Measurements from ENCODE around the gene MAP2K5.

Gene MAP2K5

GRCh38 chr15:67696087-67696486 lies 153.6 kb downstream of the MAP2K5 start:
- TF ChIP-seq EZH2phosphoT487 (IDR thresholded peaks at IDR 0.05; ENCODE audit: low read length) = no peak
- no peak for TF ChIP-seq CTCF (IDR thresholded peaks at IDR 0.05; ENCODE audit: low read length)
- no peak for TF ChIP-seq EZH2 (optimal IDR thresholded peaks at IDR 0.05; ENCODE audit: low read depth, low read length)
- H3K27ac ChIP-seq (ENCODE audit: low read length) = no peak overlapping the region
- no peaks in the 10 kb centered on the region for H3K27me3 ChIP-seq (replicated peaks; ENCODE audit: insufficient read depth, low read length)
- H3K36me3 ChIP-seq (replicated peaks; ENCODE audit: insufficient read depth, low read length) = no peaks in the 10 kb centered on the region
- H4K20me1 ChIP-seq (ENCODE audit: insufficient read depth, low read length) = no peaks in the 10 kb centered on the region
- no peak for DNase-seq
- H3K9me3 ChIP-seq (replicated peaks; ENCODE audit: insufficient read depth, low read length) = no peaks in the 10 kb centered on the region
- H3K4me2 ChIP-seq (ENCODE audit: low read depth, low read length) = no peak overlapping the region
- H3F3A ChIP-seq (ENCODE audit: insufficient read depth, low read length) = no peaks in the 10 kb centered on the region
- H2AFZ ChIP-seq (ENCODE audit: low read length) = no peak overlapping the region
- no peak overlapping the region for H3K4me3 ChIP-seq (ENCODE audit: low read length)
- no peaks in the 10 kb centered on the region for H3K9me2 ChIP-seq (replicated peaks; ENCODE audit: insufficient read depth, low read length)
- no peak overlapping the region for H3K9ac ChIP-seq (ENCODE audit: low read length)
- H3K79me2 ChIP-seq (ENCODE audit: low read length) = no peaks in the 10 kb centered on the region
- peaks cover under 1% of the 10 kb centered on the region; the same call in 1 of the 2 replicates for H3K4me1 ChIP-seq (ENCODE audit: low read length)

- Histone ChIP-seq H2AFZ (ENCODE audit: low read length) (no peak overlapping the region), H3K9me2 (replicated peaks; ENCODE audit: insufficient read depth, low read length) (no peaks in the 10 kb centered on the region), H3K79me2 (ENCODE audit: low read length) (no peaks in the 10 kb centered on the region), H3K4me1 (ENCODE audit: low read length) (no peaks in the 10 kb centered on the region), H3K9ac (ENCODE audit: low read length) (no peak overlapping the region), H3F3A (ENCODE audit: insufficient read depth, low read length) (no peaks in the 10 kb centered on the region), H3K27me3 (replicated peaks; ENCODE audit: insufficient read depth, low read length) (no peaks in the 10 kb centered on the region), H3K27ac (ENCODE audit: low read length) (no peak overlapping the region), H3K4me3 (ENCODE audit: low read length) (no peak overlapping the region), H3K9me3 (replicated peaks; ENCODE audit: insufficient read depth, low read length) (no peaks in the 10 kb centered on the region), H4K20me1 (ENCODE audit: insufficient read depth, low read length) (no peaks in the 10 kb centered on the region), H3K36me3 (replicated peaks; ENCODE audit: insufficient read depth, low read length) (no peaks in the 10 kb centered on the region), H3K4me2 (ENCODE audit: low read depth, low read length) (no peak overlapping the region)
- no peak for DNase-seq
- no peak for TF ChIP-seq EZH2 (optimal IDR thresholded peaks at IDR 0.05; ENCODE audit: low read depth, low read length)
- TF ChIP-seq EZH2phosphoT487 (IDR thresholded peaks at IDR 0.05; ENCODE audit: low read length) = no peak
- TF ChIP-seq CTCF (IDR thresholded peaks at IDR 0.05; ENCODE audit: low read length) = no peak
Observed at GRCh38 chr15:67700023-67700422, 157.5 kb downstream of the MAP2K5 start.

- no peak overlapping the region for H3K9ac ChIP-seq (ENCODE audit: low read length)
- no peak overlapping the region for H3K27ac ChIP-seq (ENCODE audit: low read length)
- DNase-seq = no peak
- H3K4me2 ChIP-seq (ENCODE audit: low read depth, low read length) = no peak overlapping the region
- H3K36me3 ChIP-seq (replicated peaks; ENCODE audit: insufficient read depth, low read length) = no peaks in the 10 kb centered on the region
- H3K79me2 ChIP-seq (ENCODE audit: low read length) = no peaks in the 10 kb centered on the region
- H2AFZ ChIP-seq (ENCODE audit: low read length) = no peak overlapping the region
- no peaks in the 10 kb centered on the region for H3F3A ChIP-seq (ENCODE audit: insufficient read depth, low read length)
- no peaks in the 10 kb centered on the region for H3K4me1 ChIP-seq (ENCODE audit: low read length)
- no peaks in the 10 kb centered on the region for H3K9me3 ChIP-seq (replicated peaks; ENCODE audit: insufficient read depth, low read length)
- no peaks in the 10 kb centered on the region for H3K9me2 ChIP-seq (replicated peaks; ENCODE audit: insufficient read depth, low read length)
- H3K27me3 ChIP-seq (replicated peaks; ENCODE audit: insufficient read depth, low read length) = no peaks in the 10 kb centered on the region
- no peak for TF ChIP-seq CTCF (IDR thresholded peaks at IDR 0.05; ENCODE audit: low read length)
- no peak for TF ChIP-seq EZH2phosphoT487 (IDR thresholded peaks at IDR 0.05; ENCODE audit: low read length)
- TF ChIP-seq EZH2 (optimal IDR thresholded peaks at IDR 0.05; ENCODE audit: low read depth, low read length) = no peak
- H3K4me3 ChIP-seq (ENCODE audit: low read length) = no peak overlapping the region
- no peaks in the 10 kb centered on the region for H4K20me1 ChIP-seq (ENCODE audit: insufficient read depth, low read length)
Observed at GRCh38 chr15:67701669-67702068, 159.2 kb downstream of the MAP2K5 start.

Data from MM.1S (cell line).